OCI-LY3 (cell line): ENCODE results near the gene SLC51A.

ENCODE experiments used
- CTCF ChIP-seq: fragments of 200-600, 300-600 bp; sonication (generic); IDR thresholded peaks from 2 replicates; pipeline ENCODE4 v1.5.1; 2014; ENCODE audit warnings: antibody characterized with exemption, low read length, low read depth
- EZH2phosphoT487 ChIP-seq: fragments of 200-600 bp; shearing (Covaris generic); IDR thresholded peaks from 2 replicates; pipeline ENCODE4 v1.6.1; 2018; ENCODE audit warnings: antibody characterized with exemption, mixed run types, low read depth

DNA sequence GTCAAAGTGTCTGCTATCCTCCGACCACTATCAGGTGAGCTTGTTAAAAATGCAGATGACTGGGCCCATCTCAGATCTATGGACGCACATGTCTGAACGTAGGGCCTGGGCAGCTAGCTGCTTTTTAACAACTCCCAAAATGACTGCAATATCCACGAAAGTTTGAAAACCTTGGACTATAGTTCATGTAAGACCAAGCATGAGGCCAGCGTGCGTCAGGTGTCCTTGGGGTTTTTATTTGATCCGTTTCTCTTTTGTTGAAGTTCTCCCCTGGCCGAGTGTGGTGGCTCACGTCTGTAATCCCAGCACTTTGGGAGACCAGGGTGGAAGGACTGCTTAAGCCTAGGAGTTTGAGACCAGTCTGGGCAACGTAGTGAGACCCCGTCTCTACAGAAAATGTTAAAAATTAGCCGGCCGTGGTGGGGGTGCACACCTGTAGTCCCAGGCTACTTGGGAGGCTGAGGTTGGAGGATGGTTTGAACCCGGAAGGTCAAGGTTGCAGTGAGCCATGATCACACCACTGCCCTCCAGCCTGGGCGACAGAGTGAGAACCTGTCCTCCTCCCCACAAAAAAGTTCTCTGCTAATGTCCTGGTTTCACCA, 9.5 kb downstream of the SLC51A start:
- TF ChIP-seq CTCF, result no peak
- TF ChIP-seq EZH2phosphoT487, result no peak
